ENCODE measurements around the gene ASTN1. TPM values are rescaled to one million over a fixed set of nuclear protein-coding genes. Genes with fewer than 3 reads are reported as not detected.

The ASTN1 gene
- total RNA-seq, 4 donors from 2014 or later: 0.13 to 3.7 (median 0.84) TPM

DNA sequence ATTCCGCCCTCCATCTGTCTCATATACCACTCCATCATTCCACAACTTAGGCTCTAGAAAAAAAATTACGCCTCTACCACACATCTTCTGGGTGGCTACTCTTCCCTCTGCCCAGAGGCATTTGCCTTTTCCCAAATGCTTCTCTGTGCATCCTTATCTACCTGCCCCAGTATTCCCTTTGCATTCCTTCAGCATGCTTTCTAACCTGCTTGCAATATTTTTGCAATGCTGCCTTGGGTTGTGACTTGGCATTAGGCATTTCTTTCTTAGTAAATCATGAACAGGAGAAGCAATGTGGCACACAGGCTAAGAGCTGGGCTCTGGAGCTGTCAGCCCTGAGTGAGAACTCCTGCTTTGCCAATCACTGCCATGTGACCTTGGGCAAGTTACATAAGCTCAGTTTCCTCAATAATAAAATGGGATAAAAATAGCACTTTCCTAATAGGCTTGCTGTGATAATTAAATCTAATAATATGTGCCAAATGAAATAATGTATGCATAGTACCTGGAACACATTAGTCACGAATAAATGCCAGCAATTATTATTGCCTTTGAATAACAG is 276.0 kb downstream of the ASTN1 start:
- DNase-seq (ENCODE audit: low spot score): no peak
- ATAC-seq (ENCODE audit: low FRiP score): no peak
- TF ChIP-seq, protein P1, sequence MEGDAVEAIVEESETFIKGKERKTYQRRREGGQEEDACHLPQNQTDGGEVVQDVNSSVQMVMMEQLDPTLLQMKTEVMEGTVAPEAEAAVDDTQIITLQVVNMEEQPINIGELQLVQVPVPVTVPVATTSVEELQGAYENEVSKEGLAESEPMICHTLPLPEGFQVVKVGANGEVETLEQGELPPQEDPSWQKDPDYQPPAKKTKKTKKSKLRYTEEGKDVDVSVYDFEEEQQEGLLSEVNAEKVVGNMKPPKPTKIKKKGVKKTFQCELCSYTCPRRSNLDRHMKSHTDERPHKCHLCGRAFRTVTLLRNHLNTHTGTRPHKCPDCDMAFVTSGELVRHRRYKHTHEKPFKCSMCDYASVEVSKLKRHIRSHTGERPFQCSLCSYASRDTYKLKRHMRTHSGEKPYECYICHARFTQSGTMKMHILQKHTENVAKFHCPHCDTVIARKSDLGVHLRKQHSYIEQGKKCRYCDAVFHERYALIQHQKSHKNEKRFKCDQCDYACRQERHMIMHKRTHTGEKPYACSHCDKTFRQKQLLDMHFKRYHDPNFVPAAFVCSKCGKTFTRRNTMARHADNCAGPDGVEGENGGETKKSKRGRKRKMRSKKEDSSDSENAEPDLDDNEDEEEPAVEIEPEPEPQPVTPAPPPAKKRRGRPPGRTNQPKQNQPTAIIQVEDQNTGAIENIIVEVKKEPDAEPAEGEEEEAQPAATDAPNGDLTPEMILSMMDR (IDR thresholded peaks at IDR 0.05): no peak

DNA sequence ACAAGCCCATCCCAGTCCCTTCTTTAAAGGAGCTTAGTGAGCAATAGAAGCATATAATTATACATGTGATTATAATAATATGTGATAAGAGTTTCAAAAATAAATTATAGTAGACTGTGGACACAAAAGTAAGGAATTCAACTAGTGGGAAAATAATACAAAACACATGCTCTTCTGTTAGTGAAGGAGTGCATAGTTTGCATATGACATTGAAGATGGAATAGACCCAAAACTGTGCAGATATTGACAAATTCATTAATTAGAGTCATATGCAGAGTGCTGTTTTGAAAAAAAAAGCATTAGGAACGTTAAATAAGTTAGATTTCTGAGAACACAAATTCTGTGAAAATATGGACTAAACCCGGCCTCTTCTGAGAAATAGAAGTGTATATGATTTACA is 278.8 kb downstream of the ASTN1 start:
- no peak for ATAC-seq (ENCODE audit: low FRiP score)
- TF ChIP-seq, protein P1 (IDR thresholded peaks at IDR 0.05): no peak

DNA sequence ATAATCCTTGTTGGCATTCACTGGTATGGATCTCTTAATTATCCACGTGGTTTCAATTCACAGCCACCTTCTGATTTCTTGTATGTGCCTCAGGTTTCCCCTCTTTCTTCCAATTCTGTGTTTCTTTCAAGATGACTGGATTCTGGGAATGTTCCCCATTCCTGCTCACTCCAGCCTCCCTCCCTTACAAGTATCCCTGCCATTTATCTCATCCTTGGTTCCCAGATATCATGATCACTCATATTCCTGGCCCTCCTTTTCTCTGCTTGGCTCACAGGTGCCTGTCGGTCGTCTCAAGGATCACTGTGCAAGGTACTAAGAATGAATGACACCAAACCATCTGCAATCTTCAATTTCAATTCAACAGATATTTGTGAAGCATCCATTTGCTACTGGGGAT is 279.2 kb downstream of the ASTN1 start:
- no peak for DNase-seq (ENCODE audit: low spot score)
- TF ChIP-seq, protein P1 (IDR thresholded peaks at IDR 0.05): no peak
- ATAC-seq (ENCODE audit: low FRiP score): no peak

More for the DNA sequence above, 278.8 kb downstream of the ASTN1 start:
- DNase-seq (ENCODE audit: low spot score): no peak

DNA sequence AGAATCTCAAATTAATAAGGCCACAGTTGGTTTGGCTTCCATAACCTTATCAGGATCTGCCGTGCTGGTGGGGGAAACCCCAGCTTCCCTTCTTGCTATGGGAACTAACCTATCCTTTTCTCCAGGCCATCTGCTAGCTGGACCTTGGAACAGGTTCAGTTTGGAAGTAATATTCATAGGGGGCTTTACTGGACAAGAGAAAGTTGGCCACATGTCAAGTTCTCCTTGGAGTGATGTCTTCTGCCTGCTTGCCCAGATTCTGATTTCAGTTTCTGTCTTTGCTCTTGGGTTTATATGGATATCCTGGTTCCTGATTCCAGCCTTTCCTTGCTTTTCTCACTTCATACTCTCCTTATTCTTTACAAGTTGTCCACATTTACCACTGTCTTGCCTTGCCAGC is 279.6 kb downstream of the ASTN1 start:
- TF ChIP-seq, protein P1 (IDR thresholded peaks at IDR 0.05): no peak
- ATAC-seq (ENCODE audit: low FRiP score): no peak
- DNase-seq (ENCODE audit: low spot score): no peak

DNA sequence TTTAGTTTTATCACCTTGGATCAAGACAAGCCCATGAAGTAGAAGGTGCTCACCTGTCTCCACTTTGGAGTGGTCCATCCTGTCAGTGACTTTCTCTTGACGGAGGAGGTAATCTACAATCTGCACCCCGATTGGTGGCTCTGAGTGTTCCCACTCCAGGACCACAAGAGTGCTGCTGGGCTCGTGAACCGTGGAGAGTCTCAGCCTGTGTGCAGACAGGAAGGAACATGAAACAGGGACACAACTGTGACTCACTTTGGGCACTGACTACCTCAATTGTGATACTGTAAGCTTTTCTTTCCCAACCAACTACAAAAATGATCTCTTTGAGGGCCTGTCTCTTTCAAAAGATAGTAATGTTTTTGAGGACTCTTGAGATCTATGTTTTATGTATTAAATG is 280.2 kb downstream of the ASTN1 start:
- ATAC-seq (ENCODE audit: low FRiP score) (no peak), DNase-seq (ENCODE audit: low spot score) (no peak)
- TF ChIP-seq, protein P1 (IDR thresholded peaks at IDR 0.05): no peak

DNA sequence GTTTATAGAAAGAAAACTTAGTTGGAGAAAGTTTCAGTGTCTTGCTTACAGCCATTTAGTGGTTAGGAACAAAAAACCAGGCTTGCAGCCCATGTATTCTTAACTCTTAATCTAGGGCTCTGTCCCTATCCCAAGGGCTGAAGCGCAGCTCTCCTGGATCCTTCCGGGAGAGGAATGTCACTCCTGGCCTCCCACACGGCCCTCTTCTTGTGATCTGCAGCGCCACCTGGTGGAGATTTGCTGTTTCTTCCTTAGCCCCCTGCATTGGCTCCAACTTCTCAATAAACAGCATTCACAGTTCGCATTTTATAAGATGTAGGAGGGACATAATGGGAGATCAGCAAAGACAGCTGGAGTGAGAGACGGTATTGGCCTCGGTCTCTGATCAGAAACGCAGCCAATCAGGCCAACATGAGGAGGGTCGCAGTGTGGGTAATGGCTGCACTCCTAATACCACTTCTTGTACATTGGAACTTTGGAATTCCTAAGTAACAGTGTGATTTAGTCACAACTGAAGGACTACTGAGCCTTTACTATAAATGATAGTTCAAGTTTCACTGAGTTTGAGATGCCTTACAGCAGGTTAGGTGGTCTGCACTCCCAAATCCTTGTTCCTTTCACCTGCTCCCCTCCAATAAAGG is 283.4 kb downstream of the ASTN1 start:
- ATAC-seq (ENCODE audit: low FRiP score) (no peak), DNase-seq (ENCODE audit: low spot score) (peak; percentile 59)
- TF ChIP-seq, protein P1 (IDR thresholded peaks at IDR 0.05): peak in 1 of 3 donors; percentile 43
